HEK293T (cell line): ENCODE measurements around the gene HS3ST4.

Source experiments
- ARNT ChIP-seq: fragments of 450-650 bp; IDR thresholded peaks from 2 replicates; pipeline ENCODE4 v1.6.1; 2017; ENCODE audit warnings: mild to moderate bottlenecking
- BHLHE40 ChIP-seq: fragments of 450-650 bp; IDR thresholded peaks from 2 replicates; pipeline ENCODE4 v1.6.1; 2016; ENCODE audit warnings: mild to moderate bottlenecking, moderate library complexity, borderline replicate concordance
- CTBP1 ChIP-seq: fragments of 450-650 bp; IDR thresholded peaks from 2 replicates; pipeline ENCODE4 v1.6.1; 2016; ENCODE audit warnings: borderline replicate concordance
- FOXK2 ChIP-seq: fragments of 450-650 bp; IDR thresholded peaks from 2 replicates; pipeline ENCODE4 v1.6.1; 2016; ENCODE audit warnings: mild to moderate bottlenecking
- HDGF ChIP-seq: fragments of 450-650 bp; IDR thresholded peaks from 2 replicates; pipeline ENCODE4 v1.6.1; 2017; ENCODE audit warnings: antibody characterized with exemption, borderline replicate concordance
- L3MBTL2 ChIP-seq: fragments of 450-650 bp; conservative IDR thresholded peaks from 2 replicates; pipeline ENCODE4 v1.6.1; 2016; ENCODE audit warnings: mild to moderate bottlenecking
- SP1 ChIP-seq: fragments of 450-650 bp; IDR thresholded peaks from 2 replicates; pipeline ENCODE4 v1.6.1; 2017
- SUZ12 ChIP-seq: fragments of 450-650 bp; IDR thresholded peaks from 2 replicates; pipeline ENCODE4 v1.6.1; 2016; ENCODE audit warnings: mild to moderate bottlenecking
- TF ChIP-seq, protein P1 (sequence below): fragments of 450-650 bp; IDR thresholded peaks from 2 replicates; pipeline ENCODE4 v1.6.1; 2016

DNA sequence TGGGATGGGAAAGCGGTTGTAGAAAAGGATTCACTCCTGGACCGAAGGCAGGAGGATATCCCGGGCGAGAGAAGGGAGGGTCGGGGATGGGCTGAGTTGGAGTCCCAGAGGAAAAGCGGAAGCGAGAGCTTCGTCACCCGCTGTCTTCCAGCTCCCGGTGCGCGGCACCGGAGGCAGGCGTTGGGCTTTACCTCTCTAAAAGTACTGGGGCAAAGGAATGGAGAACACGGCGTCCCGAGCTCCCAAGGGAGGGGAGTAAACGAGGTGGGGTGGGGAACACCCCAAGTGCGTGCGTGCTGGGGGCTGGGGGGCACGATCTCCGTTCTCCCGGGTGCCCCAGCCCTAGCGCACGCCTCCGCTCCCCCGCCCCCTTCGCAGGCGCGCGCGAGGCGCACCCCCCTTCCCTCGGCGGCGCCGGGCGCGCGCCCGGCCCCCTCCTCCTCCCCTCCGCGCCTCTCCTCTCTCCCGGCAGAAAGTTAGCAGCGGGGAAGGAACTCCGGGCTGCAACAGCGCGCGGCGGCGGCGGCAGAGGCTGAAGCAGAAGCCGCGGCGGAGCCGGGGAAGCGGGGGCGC lies at the start of gene HS3ST4:
- no peak for TF ChIP-seq BHLHE40
- TF ChIP-seq L3MBTL2 = no peak
- no peak for TF ChIP-seq ARNT
- no peak for TF ChIP-seq HDGF
- no peak for TF ChIP-seq SUZ12
- TF ChIP-seq SP1 = no peak
- TF ChIP-seq CTBP1 = no peak
- TF ChIP-seq, protein P1, sequence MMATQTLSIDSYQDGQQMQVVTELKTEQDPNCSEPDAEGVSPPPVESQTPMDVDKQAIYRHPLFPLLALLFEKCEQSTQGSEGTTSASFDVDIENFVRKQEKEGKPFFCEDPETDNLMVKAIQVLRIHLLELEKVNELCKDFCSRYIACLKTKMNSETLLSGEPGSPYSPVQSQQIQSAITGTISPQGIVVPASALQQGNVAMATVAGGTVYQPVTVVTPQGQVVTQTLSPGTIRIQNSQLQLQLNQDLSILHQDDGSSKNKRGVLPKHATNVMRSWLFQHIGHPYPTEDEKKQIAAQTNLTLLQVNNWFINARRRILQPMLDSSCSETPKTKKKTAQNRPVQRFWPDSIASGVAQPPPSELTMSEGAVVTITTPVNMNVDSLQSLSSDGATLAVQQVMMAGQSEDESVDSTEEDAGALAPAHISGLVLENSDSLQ = no peak
- TF ChIP-seq FOXK2 = no peak
